HT-29 (cell line): ENCODE measurements around the gene SRXN1. TPM values are rescaled to one million over a fixed set of nuclear protein-coding genes. Genes with fewer than 3 reads are reported as not detected.
A peak's percentile ranks its signal among the peaks of the same experiment; 100 is the strongest.

Experiments used
- DNase-seq: peaks from one replicate; pipeline ENCODE4 v3.0.0-alpha.2; 2015; ENCODE audit warnings: low spot score
- total RNA-seq: library from RNA; depleted of rRNA; stranded (reverse); fragments of >200 nt; shearing (Covaris generic); gene quantifications from 2 replicates; pipeline ENCODE4 v1.2.3, GENCODE V29; 2014

Gene SRXN1
- total RNA-seq, 1 experiment from 2014 or later, result 56.4 TPM

DNA sequence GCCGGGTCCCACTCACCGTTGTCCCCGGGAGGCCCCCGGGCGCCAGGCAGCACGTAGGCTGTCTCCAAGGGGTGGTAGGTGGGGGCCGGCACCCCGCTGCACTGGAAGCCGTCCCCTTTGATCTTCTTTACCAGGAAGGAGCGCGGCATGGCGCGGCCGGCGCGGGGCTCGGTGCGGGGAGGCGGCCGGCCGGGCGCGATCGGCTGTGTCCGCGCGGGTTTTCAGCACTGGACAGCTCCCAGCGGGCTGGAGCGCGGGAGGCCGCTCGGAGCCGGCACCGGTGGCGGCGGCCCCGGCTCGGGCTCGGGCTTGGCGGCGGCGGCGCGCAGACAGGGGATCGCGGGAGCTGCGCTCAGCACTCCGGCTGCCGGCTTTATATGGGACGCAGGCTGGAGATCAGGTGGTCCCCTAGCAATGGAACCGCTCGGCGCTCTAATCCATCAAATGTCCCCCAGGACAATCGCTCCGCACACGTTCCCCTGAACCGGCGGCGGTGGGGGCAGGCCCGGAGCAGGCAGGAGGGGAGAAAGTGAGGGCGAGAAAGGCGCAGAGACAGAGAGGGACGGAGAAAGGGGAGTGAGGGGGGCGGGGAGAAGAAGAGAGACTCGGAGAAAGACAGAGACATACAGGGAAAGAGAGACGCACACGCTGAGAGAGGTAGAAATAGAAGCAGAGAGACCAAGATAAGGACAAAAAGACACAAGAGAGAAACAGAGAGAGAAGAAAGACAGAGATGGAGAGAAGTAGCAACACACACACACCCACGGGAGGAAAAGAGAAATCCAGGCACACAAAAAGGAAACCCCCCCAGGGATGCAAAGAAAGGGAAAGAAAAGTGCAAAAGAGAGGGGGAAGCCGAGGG lies 22.7 kb upstream of the SRXN1 start, which contains the start of gene SCRT2:
Gene SCRT2, minus strand, starts transcription at position 350 of the 862 bp plus-strand sequence. Its CDS starts 201 bp downstream, at position 149.
- peak; percentile 45 for DNase-seq

DNA sequence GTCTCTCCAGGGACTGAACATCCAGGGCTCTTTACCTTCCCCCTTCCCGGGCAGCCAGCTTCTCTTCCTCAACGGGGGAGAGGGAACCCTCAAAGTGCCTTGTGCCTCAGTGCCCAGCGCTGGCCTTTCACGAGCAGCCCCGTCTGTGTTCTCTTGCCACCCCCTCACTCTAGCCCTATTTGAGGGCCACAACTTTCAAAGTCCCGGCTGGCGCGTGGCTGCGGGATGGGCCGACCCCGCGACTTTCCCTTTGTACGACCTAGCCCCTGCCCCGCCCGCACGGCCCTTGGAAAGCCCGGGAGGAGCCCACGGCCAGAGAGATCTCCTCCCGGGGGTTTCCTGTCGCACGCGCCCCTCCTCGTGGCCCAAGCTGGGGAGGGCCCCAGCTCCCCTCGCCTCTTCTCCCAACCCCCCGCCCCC lies 22.0 kb upstream of the SRXN1 start:
- DNase-seq, result no peak

DNA sequence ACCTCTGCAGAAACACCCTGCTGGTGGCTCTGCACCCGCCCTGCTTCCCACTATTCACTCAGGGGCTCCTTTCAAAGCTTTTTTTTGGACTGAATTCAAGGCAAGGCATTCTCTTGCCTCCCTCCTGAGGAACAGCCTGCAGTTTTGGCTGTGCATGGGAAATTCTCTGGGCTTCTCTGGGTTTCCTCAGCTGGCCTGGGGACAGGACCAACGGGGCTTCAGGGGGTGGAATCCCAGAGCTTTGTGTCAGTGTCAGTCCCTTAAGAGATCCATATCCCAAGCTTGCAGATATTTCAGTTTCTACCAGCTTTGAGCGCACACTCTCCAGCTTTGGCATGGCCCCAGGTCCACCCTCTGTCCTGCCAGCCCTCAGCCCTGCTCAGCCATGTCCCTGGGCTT lies 20.6 kb upstream of the SRXN1 start:
- DNase-seq, result no peak

DNA sequence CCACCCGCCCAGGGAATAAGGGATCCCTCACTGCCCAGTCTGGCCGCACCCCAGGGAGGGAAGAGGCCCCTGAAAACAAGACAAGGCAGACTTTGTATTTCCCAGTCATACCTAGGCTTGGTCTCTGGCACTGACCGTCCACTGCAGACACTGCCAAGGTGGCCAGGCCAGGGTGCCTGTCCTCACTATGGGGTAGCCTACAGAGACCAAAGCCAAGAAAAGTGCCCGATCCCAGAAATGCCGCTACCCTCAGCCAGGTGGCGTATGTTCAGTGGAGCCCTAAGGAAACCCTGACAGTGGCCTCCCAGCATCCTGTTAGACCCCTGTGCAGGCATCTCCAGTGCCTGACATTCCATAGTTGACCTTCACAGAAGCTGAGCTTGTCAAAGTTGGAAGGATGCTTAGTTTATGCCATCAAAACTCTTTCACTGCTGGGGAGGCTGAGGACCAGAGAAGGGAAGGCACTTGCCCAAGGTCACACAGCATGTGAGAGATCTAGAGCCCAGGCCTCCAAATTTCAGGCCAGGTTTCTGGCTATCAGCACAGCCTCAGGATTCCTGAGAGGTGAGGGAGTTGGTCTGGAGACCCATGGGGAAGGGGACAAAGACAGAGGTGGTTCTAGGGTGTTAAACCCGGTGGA lies 20.1 kb upstream of the SRXN1 start:
- peak; percentile 47 for DNase-seq

DNA sequence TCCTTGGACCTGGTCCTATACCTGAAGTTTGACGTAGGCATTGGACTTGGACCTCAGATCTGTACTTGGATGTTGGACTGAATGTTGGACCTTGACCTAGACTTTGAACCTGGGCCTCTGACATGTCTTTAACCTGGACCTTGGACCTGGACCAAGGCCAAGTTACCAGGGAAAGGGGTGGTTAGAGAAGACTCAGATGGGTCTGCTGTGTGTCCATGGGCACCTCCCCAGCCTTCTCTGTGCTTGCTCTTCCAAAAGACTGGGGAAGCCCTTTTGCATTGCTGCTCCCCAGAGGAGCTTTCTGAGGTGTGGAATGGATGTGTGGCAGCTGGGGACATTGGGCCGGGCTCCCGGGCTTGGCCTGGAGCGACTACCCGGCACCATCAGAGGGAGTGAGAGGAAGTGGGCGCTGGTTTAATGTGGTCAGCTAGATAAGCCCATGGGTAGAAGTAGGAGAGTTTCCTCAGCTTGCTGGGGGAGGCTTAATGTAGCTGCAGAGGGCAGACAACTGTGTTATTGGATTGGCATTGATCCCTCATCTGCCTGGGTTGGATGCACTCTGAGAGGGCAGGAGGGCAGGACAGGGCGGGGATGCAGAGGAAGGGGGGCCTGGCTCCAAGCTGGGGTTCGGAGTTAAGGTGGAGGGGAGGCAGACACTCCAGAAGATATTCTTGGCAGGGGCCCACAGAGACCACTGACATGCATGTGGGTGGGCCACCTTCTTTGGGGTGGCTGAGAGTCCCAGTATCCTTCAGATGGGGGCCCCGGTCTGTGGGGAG lies 18.4 kb upstream of the SRXN1 start:
- DNase-seq, result no peak

DNA sequence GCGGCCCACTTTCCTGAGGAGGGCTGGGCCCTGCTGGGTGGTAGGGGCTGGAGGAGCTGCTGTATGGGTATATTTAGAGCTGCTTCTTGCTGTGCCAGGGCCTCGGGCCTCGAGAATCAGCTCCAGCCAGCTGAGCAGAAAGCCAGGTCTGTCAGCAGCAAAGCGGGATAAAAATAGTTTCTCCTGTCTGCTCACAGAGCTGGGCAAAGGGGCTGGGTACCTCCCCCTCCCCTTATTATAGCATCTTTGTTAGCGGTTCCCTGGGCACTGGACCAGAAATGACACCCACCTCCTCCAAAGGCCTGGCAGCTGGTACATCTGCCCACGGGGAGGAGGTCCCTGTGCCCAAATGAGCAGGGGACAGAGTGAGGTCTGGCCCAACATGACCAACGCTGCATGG lies 16.6 kb upstream of the SRXN1 start:
- no peak for DNase-seq

DNA sequence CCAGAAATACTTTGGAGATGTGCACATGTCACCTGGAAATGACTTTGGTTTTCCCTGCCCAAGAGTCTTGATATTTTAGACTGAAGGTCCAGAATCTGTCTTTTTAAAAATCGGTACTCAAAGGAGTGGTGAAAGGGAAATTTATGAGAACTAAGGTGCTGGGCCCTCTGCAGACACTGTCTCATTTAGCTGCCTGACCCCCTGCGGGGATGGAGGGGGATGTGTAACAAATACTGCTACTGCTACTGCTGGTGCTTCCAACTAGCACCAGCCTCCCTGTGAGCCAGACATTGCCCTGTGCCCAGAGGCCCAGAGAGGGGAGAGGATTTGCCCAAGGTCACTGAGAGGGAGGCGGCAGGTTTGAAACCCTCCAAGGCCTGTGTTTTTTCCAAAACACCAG lies 15.6 kb upstream of the SRXN1 start:
- no peak for DNase-seq

DNA sequence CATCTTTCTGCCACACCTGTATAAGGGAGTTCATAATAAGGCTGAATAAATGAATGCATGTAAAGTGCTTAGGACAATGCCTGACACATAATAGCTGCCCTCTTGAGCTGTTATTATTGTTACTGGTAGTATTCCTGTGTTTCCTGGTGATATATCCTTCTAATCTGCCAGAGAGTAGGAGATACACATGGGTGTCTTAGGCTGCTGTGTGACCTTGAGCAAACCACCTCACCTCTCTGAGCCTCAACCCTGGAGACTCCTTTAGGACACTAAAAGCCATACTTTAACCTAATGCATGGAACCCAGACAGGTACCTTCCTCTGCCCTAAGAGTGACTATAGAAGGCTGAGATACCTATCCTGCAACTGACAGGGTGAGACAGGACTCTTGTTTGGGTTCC lies 15.1 kb upstream of the SRXN1 start:
- DNase-seq, result no peak

DNA sequence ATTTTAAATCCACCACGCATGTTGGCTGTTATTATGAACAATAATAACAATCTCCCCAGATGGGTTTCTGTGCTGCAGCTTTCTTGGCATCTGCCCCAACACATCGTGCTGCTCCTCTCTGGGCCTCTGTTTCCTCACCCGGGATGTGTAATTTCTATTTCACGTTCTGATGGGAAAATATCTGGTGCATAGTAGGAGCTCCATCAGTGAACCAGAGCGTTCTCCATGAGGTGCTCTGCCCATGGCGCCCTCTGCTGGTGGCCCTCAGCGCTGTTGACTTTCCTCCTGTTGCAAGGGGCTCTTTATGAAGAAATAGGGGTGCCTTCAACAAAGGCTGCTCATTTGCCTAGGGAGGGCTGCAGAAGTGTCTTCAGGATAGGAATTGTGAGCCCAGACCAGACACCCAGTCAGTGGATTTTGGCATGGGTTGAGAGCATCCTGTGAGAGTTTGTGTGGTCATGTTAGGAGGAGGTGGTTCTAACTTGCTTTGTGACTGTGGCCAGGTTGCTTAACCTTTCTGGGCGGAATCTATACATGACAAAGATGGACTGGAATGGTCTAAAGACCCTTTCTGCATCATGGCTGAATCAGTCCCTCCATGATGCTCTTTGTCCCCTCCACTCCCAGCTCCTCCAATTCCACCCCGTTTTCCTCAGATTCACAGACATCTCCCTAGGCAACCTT lies 14.5 kb upstream of the SRXN1 start:
- DNase-seq, result peak; percentile 66

DNA sequence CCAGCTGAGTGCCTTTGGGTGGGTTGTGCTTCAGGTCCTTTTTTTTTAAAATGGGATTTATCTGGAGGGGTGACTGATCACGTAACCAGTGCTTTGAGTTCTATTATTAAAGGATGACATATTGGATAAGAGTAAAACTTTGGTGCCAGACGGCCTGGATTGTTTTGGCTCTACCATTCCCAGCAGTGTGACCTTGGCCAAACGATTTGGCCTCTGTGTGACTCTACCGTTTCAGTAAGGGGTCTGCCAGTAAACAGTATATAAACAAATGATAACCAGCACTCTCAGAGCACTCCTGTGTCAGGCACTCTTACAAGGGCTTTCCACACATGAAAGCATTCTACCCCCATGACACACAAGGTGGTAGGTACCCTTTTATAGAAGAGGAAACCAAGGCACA lies 13.9 kb upstream of the SRXN1 start:
- DNase-seq, result no peak

DNA sequence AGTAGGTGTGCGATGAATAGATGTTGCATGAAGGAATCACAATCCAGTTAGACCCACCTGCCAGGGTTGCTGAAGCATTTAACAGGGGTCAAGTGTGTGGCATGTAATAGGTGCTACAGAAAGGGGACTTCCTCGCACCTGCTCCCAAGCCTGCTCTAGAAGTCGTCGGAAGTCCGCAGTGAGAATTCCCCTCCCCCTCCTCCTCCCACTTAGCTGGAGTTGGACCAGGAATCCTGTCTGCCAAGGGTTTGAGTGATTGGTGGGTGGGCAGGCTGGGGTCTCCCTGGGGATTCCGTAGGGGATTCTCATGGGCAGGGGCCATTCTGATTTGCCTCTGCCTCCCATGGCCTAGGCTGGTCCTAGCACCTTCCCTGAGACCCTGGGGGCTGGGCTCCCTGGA lies 12.3 kb upstream of the SRXN1 start:
- DNase-seq, result no peak

DNA sequence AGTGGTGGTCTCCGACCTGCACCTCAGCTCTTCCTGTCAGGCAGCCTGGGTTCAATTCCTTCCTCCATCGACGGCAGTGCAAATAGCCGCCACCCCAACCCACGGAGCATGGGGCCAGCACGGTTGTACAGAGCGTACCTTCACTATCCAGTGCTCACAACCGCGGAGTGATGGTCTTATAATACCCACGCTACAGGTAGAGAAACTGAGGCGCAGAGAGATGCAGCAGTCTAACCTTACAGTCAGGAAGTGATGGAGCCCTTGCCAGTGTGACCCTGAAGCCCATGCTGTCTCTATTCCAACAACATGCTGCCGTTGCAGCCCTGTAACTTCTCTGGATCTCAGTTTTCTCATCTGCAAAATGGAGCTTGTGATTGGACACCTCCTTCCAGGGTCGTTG lies 11.6 kb upstream of the SRXN1 start:
- no peak for DNase-seq

DNA sequence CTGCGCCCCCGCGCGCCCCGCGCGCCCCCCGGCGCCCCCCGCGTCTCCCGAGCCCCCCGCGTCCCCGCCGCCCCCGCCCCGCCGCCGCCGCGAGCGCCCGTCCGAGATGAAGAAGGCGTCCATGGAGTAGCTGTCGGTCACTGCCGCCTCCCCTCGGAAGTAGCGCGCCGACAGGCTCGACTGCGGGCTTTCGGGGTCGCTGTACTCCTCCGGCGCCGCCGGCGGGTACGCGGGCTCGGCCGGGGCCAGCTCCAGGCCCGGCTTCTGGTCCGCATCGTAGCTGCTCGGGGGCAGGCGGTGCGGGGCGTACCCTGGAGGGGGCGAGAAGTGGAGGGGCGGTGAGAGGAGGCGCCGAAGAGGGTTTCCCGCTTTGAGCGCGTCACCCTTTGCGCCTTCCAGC lies 11.2 kb upstream of the SRXN1 start:
- no peak for DNase-seq

DNA sequence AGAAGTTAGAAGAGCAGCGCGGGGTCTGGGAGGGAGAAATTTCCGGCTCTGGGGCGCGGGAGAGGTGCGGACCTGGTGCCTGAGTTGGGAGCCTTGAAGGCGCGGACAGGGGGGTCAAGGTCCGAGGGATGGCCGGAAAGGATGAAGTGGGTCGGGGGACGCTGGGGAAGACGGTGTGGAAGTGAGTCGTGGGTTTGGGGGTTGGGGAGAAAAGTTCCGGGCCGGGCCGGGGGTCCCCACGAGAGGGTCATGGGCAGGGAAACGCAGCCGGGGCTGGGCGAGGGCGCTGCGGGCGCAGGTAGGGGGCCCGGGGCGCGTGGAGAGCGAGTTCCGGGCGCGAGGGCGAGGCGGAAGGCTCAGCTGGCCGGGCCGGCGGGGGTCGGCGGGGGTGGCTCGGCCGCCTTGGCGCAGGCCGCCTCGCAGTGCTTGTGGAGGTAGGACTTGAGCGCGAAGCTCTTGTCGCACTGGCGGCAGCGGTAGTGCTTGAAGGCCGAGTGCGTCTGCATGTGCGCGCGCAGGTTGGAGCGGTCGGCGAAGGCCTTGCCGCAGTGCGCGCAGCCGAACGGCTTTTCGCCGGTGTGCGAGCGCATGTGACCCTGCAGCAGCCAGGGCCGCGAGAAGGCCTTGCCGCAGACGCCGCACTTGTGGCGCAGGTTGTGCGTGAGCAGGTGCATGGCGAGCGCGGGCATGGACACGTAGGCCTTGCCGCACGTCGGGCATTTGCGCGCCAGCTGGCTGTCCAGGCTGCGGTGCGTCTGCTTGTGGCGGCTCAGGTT lies 10.5 kb upstream of the SRXN1 start:
- no peak for DNase-seq

DNA sequence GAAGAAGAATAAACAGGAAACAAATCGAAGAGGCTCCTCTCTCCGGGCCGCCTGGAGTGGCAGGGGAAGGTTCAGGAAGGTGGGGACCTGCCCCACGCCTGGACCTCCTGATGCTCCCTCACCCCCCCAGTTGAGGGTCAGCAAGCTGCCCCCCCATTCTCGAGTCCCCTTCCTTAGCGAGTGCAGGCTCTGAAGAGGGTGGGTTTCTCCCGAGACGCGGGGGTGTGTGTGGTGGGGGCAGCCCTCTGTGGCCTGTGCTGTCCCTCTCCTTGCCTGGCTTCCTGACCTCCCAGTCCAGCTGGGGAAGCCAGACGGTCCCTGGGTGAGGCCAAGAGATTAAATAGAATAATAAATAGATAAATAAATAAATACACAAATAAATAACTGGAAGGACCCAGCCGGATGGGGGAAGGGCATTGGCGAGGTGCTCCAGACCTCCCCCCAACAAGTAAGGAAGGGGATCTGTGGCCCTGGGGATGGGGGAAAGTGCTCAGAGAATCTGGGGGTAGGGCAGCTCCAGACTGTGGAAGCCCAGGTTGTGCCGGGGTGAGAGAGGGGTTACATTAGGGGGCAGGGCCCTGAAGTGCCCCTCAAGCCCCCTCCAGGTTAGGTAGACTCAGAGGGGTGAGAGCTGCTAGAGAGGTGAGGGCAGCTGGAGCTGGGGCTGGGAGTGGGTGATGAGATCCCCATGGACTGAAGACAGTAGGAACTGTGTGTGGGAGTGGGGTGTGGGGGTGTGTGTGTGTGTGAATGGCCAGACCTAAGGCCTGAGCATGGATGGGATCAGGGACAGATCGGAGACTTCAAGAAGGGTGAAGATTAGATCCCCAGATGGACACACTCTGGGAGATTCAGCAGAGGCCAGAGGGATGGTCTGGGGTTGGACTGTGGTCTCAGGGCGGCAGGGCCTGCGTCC lies 9.5 kb upstream of the SRXN1 start:
- no peak for DNase-seq

DNA sequence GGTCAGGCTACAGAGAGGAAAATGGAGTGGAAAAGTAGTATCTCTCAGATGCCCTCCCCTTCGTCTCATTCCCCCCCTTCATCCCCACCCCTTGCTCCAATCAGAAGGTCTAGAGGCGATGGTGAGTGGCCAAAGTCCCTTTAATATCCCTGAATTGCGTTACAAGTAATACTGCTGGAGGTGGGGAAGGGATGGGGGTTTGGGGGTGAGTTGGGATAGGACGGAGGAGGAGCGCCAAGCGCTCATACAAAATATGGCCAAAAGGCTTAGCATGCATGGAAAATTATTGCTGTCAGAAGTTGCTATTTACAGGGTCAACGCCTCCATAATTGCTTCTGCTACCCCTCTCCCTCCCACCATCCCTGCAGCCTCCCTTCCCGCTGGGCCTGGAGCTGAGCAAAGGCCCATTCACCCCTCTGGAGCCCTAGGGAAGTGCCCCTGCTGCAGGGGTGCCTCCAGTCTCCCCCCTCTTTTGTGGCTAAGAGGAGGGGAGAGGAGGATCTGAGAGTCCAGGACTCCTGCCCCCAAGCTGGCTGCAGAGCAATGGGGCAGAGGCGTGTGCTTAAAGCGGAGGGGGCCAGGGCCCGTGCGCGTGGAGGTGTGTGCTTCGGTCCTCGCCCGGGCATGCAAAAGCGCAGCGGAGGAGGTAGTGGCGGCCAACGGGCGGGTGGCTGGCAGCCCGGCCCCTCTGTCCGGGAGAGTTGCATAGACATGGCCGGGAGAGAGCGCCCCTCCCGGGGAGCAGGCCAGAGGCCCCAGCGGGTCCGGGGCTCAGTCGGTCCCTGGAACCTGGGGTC lies 8.7 kb upstream of the SRXN1 start:
- DNase-seq, result no peak

DNA sequence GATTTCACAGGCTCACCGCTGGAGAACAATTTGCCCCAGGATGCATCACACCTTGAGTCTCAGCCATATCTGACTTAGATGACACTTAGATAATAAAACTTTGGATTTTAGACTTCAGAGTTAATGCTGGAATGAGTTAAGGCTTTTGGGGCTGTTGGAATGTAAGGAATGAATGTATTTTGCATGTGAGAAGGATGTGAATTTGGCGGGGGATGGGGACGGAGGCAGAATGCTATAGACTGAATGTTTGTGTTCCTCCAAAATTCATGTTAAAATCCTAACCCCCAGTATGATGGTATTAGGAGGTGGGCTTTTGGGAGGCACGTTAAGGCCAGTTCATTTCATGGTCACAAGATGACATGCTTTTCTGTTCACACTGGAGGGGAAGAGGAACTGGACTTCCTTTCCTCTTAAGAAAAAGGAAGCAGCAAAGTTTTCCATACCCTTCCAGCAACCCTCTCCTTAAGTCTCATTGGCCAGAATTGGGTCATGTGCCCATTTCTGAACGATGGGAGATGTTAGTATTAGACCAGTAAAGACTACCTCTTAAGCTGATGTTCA lies 5.8 kb upstream of the SRXN1 start:
- no peak for DNase-seq

DNA sequence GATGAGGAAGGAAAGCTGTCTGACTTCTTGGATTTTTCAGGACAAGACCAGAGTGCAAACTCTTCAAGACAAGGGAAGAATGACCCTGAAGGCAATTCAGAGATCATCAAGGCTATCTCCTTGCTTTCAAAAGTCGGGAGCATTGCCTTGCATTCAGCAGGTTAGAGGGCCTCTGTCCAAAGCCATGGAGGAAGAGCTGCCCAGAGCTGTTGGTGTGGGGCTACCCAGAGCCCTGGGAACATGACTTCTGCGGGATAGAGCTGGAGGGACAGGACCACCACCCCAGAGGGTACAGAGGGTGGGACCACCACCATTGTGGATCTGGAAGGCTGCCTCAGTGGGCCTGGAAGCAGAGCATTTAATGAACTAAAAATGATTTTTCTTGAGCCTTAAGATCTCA lies 5.2 kb upstream of the SRXN1 start:
- no peak for DNase-seq
